KMS-11 (cell line): Measurements from ENCODE around the gene AHRR.
"Not testable (repeated sequence)": the region's sequence is repeated elsewhere in the genome, so short reads cannot be mapped to it uniquely, and the experiment has no call there.

Experiments used
- H2AFZ ChIP-seq: fragments of 200-600 bp; sonication (generic); 2 replicates; pipeline ENCODE4 v1.6.1; 2016; ENCODE audit warnings: antibody characterized with exemption, mixed run types, low read depth
- H3K27ac ChIP-seq: fragments of 200-600 bp; sonication (generic); 2 replicates; pipeline ENCODE4 v1.6.1; 2016; ENCODE audit warnings: mild to moderate bottlenecking, mixed run types
- H3K27me3 ChIP-seq: fragments of 200-600 bp; sonication (generic); 2 replicates; pipeline ENCODE4 v1.6.1; 2017; ENCODE audit warnings: mild to moderate bottlenecking, low read depth, mixed run types, moderate library complexity; ENCODE audit not compliant: insufficient read depth
- H3K36me3 ChIP-seq: fragments of 200-600 bp; sonication (generic); 2 replicates; pipeline ENCODE4 v1.6.1; 2017; ENCODE audit warnings: mild to moderate bottlenecking, mixed run types; ENCODE audit not compliant: insufficient read depth
- H3K4me1 ChIP-seq: fragments of 200-600 bp; sonication (generic); 2 replicates; pipeline ENCODE4 v1.6.1; 2016; ENCODE audit warnings: mild to moderate bottlenecking, low read depth, mixed run types; ENCODE audit not compliant: poor library complexity, severe bottlenecking
- H3K4me2 ChIP-seq: fragments of 200-600 bp; sonication (generic); 2 replicates; pipeline ENCODE4 v1.7.0; 2016; ENCODE audit warnings: mild to moderate bottlenecking, mixed run types
- H3K4me3 ChIP-seq: fragments of 200-600 bp; sonication (generic); IDR thresholded peaks from 2 replicates; pipeline ENCODE4 v1.6.1; 2017; ENCODE audit warnings: low read depth, low read length, mixed read lengths; ENCODE audit not compliant: insufficient read depth
- H3K79me2 ChIP-seq: fragments of 200-600 bp; sonication (generic); 2 replicates; pipeline ENCODE4 v1.6.1; 2016; ENCODE audit warnings: low read depth, mixed run types; ENCODE audit not compliant: insufficient read depth
- H3K9ac ChIP-seq: fragments of 200-600 bp; sonication (generic); 2 replicates; pipeline ENCODE4 v1.6.1; 2016; ENCODE audit warnings: mild to moderate bottlenecking, mixed run types
- H4K20me1 ChIP-seq: fragments of 200-600 bp; sonication (generic); 2 replicates; pipeline ENCODE4 v1.6.1; 2016; ENCODE audit warnings: mild to moderate bottlenecking, mixed run types; ENCODE audit not compliant: insufficient read depth
- CTCF ChIP-seq: fragments of 200-600 bp; sonication (generic); conservative IDR thresholded peaks from 2 replicates; pipeline ENCODE4 v1.6.1; 2017; ENCODE audit warnings: low read depth, mild to moderate bottlenecking, antibody characterized with exemption, low read length, moderate library complexity, mixed read lengths

AHRR gene

GRCh38 chr5:378976-379742, 57.6 kb downstream of the AHRR start:
- no peak overlapping the region for H3K4me2 ChIP-seq
- no peak overlapping the region for H3K27ac ChIP-seq
- H2AFZ ChIP-seq: no peak overlapping the region
- no peak for TF ChIP-seq CTCF
- no peaks in the 10 kb centered on the region for H3K27me3 ChIP-seq
- peaks cover 11% of the 10 kb centered on the region for H3K4me1 ChIP-seq
- no peaks in the 10 kb centered on the region for H3K36me3 ChIP-seq
- H4K20me1 ChIP-seq: no peaks in the 10 kb centered on the region
- H3K79me2 ChIP-seq: no peaks in the 10 kb centered on the region
- no peak overlapping the region for H3K9ac ChIP-seq
- H3K4me3 ChIP-seq: no peak overlapping the region

- H4K20me1 ChIP-seq: no peaks in the 10 kb centered on the region
- H3K4me1 ChIP-seq: no peaks in the 10 kb centered on the region
- H3K9ac ChIP-seq: no peak overlapping the region
- no peaks in the 10 kb centered on the region for H3K36me3 ChIP-seq
- H3K4me2 ChIP-seq: no peak overlapping the region
- H3K27me3 ChIP-seq: no peaks in the 10 kb centered on the region
- no peaks in the 10 kb centered on the region for H3K79me2 ChIP-seq
- H3K4me3 ChIP-seq: no peak overlapping the region
- no peak overlapping the region for H2AFZ ChIP-seq
- TF ChIP-seq CTCF: no peak
- no peak overlapping the region for H3K27ac ChIP-seq
These were observed 59.3 kb downstream of the AHRR start for GRCh38 chr5:380701-381309.

GRCh38 chr5:383066-383465, 61.6 kb downstream of the AHRR start:
- H4K20me1 ChIP-seq: no peaks in the 10 kb centered on the region
- no peaks in the 10 kb centered on the region for H3K79me2 ChIP-seq

GRCh38 chr5:383621-384020, 62.1 kb downstream of the AHRR start:
- no peak overlapping the region for H2AFZ ChIP-seq
- no peak overlapping the region for H3K9ac ChIP-seq
- H3K27me3 ChIP-seq: no peaks in the 10 kb centered on the region
- no peak overlapping the region for H3K4me2 ChIP-seq
- H3K79me2 ChIP-seq: no peaks in the 10 kb centered on the region
- no peaks in the 10 kb centered on the region for H3K36me3 ChIP-seq
- no peaks in the 10 kb centered on the region for H4K20me1 ChIP-seq
- no peaks in the 10 kb centered on the region for H3K4me1 ChIP-seq
- no peak overlapping the region for H3K4me3 ChIP-seq
- TF ChIP-seq CTCF: no peak
- H3K27ac ChIP-seq: no peak overlapping the region

More at GRCh38 chr5:383066-383465, 61.6 kb downstream of the AHRR start:
- TF ChIP-seq CTCF: no peak
- Histone ChIP-seq H3K9ac (no peak overlapping the region), H3K27ac (no peak overlapping the region), H3K36me3 (no peaks in the 10 kb centered on the region), H3K4me2 (no peak overlapping the region), H3K4me1 (no peaks in the 10 kb centered on the region), H3K27me3 (no peaks in the 10 kb centered on the region), H3K4me3 (no peak overlapping the region), H2AFZ (no peak overlapping the region)

- H3K9ac ChIP-seq, H3K27ac ChIP-seq, H3K36me3 ChIP-seq, H2AFZ ChIP-seq, H4K20me1 ChIP-seq, H3K4me2 ChIP-seq, H3K79me2 ChIP-seq, H3K4me3 ChIP-seq, H3K4me1 ChIP-seq, H3K27me3 ChIP-seq: not testable (repeated sequence)
These were observed 63.1 kb downstream of the AHRR start for GRCh38 chr5:384576-384975.
